H4 (cell line): ENCODE data around the gene ARHGAP31. TPM values are rescaled to one million over a fixed set of nuclear protein-coding genes. Genes with fewer than 3 reads are reported as not detected.
"Not testable (repeated sequence)": the region's sequence is repeated elsewhere in the genome, so short reads cannot be mapped to it uniquely, and the experiment has no call there.

ENCODE experiments used
- DNase-seq: peaks from one replicate; pipeline ENCODE4 v3.0.0-alpha.2; 2015; ENCODE audit warnings: low spot score
- total RNA-seq: library from RNA; depleted of rRNA; stranded (reverse); fragments of >200 nt; shearing (Covaris generic); gene quantifications from 2 replicates; pipeline ENCODE4 v1.2.3, GENCODE V29; 2014

The ARHGAP31 gene
- total RNA-seq, 1 experiment from 2014 or later: 6.9 TPM

GRCh38 chr3:119322021-119322834 lies 28.0 kb downstream of the ARHGAP31 start:
- DNase-seq: no peak

DNA sequence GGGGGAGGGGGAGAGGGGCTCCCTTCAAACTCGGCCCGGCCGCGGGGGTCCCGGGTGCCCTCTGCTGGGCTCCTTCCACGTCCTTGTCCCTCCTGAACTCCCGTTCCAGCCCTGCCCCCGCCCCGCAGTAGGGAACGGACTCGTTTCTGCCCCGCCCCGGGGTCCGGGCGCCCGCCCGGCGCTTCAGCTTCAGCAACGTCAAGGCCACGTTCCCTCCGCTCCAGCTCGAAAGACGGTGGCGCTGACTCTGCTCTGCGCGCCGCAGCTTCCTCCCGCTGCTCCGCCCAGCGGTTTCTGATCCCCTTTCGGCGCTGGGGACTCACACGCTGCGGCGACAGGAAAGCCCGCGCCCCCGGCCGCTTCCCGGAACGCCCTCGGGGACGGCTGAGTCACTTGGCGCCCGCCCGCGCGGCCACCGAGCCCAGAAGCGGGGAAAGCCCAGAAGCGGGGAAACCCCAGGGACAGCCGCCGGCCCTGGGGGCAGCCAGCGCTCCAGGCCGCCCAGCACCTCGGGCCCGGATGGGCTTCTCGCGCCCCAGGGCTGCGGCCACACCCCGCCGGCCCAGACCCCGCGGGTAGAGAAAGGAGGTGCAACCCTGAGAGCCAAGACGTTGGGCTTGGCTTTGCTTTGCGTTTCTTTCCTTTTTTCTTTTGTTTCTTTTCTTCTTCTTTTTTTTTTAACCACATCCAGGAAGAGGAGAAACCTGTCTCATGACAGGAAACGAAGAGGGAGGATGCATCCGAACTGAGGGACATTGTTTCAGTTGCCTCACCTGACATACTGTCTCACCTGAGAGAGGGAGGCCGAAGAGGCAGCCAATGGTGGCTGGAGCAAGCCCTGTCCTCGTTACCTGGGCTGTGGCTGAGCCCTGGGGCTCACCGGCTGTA lies 28.9 kb downstream of the ARHGAP31 start:
- DNase-seq: peak; percentile 82

DNA sequence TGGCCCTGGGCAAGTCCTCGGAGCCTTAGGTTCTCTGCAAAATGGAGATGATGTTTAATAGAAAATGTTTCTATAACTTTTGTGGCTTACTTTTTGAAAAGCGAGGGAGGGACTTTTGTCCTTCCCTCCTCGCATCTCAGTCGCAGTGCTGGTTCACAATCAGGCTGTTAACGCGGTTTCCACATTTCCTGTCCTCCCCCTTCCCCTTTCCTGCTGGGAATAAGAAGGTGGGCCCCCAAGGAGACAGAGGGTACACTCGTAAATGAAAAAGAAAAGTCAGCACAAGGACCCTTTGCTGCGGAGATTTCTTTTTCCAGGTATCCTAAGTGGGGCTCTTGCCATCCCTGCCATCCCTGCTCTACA lies 29.5 kb downstream of the ARHGAP31 start:
- DNase-seq: no peak

GRCh38 chr3:119324899-119325298 lies 30.7 kb downstream of the ARHGAP31 start:
- DNase-seq: no peak

DNA sequence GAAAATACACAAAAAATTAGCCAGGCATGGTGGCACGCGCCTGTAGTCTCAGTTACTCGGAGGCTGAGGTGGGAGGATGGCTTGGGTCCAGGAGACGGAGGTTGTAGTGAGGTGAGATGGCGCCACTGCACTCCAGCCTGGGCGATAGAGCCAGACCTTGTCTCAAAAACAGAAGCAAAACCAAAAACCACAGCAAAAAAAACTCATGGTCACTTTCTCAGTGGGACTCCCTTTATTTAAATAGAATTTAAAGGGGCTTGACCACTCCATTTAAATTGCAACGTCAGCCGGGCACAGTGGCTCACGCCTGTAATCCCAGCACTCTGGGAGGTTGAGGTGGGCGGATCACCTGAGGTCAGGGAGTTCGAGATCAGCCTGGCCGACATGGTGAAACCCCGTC lies 32.8 kb downstream of the ARHGAP31 start:
- DNase-seq: no peak

- DNase-seq: no peak
These were observed 35.4 kb downstream of the ARHGAP31 start for GRCh38 chr3:119329551-119329950.

DNA sequence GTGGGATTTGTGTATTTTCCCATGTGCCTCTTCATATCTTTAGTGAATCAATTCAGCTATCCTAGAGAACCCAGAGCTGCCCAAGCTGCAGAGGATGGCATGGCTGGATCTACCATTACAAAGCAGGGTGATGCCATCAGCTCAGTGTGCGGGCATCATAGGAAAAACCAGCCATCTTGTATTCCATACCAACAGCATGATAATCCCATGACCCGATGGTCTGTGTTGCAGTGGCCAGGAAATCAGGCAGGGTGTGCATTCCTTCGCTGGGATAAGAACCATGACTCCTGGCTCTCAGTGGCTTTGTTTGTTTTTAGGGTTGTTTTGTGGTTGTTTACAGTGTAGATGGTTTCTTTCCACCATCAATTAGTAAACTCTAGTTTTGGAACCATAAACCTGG lies 36.0 kb downstream of the ARHGAP31 start:
- no peak for DNase-seq

DNA sequence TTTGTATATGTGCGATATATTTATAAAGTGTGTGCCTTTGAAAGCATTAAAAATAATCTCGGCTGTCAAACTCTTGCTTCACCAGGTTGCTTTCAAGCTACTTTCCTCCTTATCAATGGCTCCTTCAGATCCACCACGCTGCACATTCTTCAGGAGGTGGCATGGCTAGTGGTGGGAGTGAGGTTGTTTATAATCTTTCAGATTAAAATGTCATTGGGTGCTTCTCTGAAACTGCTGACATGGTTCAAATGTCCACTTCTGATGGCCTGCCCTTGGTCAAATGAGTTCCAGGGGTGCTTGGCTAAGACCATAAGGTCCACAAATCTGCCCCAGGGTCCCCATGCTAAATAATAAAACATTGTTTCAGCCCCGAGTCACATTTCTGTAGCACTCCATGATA lies 36.7 kb downstream of the ARHGAP31 start:
- no peak for DNase-seq

DNA sequence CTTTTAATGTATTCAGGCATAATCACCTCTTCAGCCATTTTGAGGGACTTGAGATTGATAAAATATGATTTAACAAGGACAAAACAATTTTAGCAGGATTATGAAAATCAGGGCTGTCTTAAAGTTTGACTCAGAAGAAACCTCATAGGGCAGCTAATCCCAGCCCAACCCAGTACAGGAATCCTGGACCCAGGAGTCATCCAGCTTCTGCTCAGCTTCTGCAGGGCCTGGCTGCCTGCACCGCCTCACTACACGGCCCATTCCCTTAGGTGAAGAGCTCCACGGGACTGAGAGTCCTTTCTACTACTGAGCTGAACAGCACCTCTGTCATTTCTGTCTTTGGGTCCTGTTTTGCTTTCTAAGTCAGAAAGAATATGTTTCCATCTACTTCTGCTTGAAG lies 37.5 kb downstream of the ARHGAP31 start:
- no peak for DNase-seq

DNA sequence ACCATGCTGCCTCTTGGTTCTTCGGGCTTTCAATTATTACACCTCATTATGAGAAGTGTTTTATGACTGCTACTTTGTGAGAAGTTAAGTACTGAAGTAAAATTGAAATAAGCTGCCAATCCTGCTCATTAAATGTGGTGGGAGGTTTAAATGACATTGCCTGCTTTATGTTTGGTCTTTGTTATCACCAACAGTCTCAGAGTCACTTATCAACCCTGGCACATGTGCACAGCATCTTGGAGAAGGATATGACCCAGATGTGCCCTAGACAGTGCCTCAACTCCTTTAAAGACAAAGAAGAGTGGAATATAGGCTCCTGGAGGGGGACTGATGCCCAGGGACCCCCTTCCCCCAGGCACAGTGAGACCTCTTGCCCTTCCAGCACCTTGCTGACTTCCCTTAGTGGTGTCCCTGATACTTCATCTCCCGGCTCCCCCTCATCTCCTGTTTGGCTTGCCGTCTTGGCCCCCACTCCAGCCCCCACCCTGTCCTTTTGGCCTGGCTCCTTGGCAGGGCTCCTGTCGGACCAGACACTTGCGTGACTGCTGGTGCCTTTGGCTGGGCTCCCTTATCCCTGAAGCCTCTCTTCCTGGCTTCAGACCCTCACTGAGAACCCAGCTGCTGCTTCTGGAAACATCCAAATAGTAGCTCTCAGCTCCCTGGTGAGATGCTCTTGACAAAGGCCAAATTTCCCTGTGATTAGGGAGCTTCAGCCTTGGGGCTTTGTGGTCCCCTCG lies 39.8 kb downstream of the ARHGAP31 start:
- no peak for DNase-seq

- no peak for DNase-seq
These were observed 42.6 kb downstream of the ARHGAP31 start for GRCh38 chr3:119336823-119337222.

- DNase-seq: not testable (repeated sequence)
These were observed 43.2 kb downstream of the ARHGAP31 start for GRCh38 chr3:119337407-119337806.

GRCh38 chr3:119338754-119339153 lies 44.6 kb downstream of the ARHGAP31 start:
- DNase-seq: no peak

DNA sequence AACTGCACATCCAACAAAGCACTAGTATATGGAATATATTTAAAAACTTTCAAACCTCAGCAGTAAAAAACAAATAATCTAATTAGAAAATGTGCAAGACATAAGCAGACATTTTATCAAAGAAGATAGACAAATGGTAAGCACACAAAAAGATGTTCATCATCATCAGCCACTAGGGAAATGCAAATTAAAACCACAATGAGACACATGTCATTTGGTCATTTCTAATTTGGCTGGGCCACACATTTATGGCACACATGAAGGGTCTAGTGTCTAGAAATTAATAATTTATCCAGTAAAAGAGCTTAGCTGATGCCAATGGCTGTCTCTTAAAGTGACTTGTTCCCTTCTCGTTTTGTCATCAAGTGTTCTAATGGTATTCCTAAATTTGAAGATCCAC lies 45.8 kb downstream of the ARHGAP31 start:
- DNase-seq: no peak

GRCh38 chr3:119340446-119340845 lies 46.3 kb downstream of the ARHGAP31 start:
- DNase-seq: no peak

GRCh38 chr3:119342176-119342575 lies 48.0 kb downstream of the ARHGAP31 start:
- DNase-seq: no peak

DNA sequence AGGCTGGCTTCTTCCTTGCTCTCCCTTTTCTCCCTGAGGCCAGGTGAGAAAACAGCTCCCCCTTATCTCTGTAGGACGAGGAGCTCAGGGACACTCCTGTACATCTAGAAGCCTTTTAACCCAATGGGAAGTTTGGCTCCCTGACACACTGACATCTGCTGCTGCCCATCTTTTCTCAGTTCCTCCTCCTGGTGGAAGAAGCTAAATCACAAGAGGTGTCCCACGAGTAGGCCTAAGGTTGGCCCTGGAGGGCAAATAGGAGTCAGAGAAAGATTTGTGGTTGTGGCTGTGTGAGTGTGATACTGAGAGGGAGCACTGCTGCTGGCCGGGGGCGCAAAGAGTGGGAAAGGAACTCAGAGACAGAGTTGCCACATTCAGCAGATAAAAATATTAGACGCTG lies 49.5 kb downstream of the ARHGAP31 start:
- no peak for DNase-seq

- DNase-seq: peak; percentile 34
These were observed 51.9 kb downstream of the ARHGAP31 start for GRCh38 chr3:119346076-119346496.

DNA sequence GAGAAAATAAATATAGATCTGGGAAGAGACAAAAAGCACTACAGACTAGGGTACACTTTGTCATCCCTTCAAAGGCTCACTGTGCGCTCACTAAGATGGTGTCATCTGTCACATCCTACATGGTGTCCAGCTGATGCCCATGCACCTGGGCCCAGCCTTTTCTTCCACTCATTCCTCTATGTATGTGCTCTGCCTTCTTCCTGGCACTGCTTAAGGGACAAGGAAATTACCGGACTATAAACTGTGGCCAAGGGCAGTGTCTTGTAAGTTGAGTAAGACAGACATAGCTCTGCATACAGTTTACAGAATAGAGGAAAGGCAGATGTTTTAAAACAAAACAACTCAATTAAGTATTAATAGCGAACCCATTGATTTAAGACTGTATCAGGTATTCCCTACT lies 52.9 kb downstream of the ARHGAP31 start:
- no peak for DNase-seq

- no peak for DNase-seq
These were observed 55.3 kb downstream of the ARHGAP31 start for GRCh38 chr3:119349354-119350041.

DNA sequence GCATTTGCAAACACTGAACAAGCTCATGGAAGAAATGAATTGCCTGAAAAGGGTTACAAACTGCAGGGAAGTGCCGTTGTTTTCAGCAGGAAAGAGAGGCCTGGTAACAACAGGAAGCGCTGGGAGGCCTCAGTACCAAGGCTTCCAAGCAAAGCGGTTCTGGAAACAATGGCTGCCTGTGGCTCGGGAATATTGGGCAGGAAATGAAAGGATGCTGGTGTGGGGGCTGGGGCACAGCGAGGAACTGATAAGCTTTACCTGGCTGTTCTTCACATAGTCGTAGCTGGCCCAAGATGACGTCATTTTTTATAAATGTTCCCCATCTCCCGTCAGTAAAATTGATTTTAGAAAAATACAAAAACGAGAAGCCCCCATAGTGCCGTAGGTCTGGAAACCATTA lies 55.9 kb downstream of the ARHGAP31 start:
- no peak for DNase-seq

GRCh38 chr3:119351581-119351980 lies 57.4 kb downstream of the ARHGAP31 start:
- no peak for DNase-seq
